HTR-8/SVneo (cell line): Measurements from ENCODE around the gene RFX3.

Experiments used
- DNase-seq: peaks from one replicate; pipeline ENCODE4 v3.0.0; 2011; ENCODE audit warnings: low spot score, mixed read lengths; ENCODE audit not compliant: insufficient read length
- FAIRE-seq: peaks from 2 replicates; lab custom pipeline; 2011; peaks lifted over from hg19 to GRCh38; lab: Jason Lieb, UNC

The RFX3 gene

GRCh38 chr9:3515405-3515804 is 10.4 kb downstream of the RFX3 start:
- FAIRE-seq (no peak), DNase-seq (no peak)

- no peak for DNase-seq
- no peak for FAIRE-seq
Observed at GRCh38 chr9:3514786-3515185, 11.0 kb downstream of the RFX3 start.

GRCh38 chr9:3513265-3513818 is 12.5 kb downstream of the RFX3 start:
- DNase-seq, result no peak
- no peak for FAIRE-seq

- DNase-seq, result no peak
- no peak for FAIRE-seq
Observed at GRCh38 chr9:3511551-3511950, 14.2 kb downstream of the RFX3 start.

GRCh38 chr9:3510796-3511195 is 15.0 kb downstream of the RFX3 start:
- FAIRE-seq, result no peak
- DNase-seq, result no peak

- DNase-seq, result no peak
- FAIRE-seq, result no peak
Observed at GRCh38 chr9:3509926-3510325, 15.9 kb downstream of the RFX3 start.

GRCh38 chr9:3508521-3509291 is 17.1 kb downstream of the RFX3 start:
- DNase-seq (no peak), FAIRE-seq (no peak)

- FAIRE-seq, result no peak
Observed at GRCh38 chr9:3508078-3508431, 17.7 kb downstream of the RFX3 start.

GRCh38 chr9:3507395-3508077 is 18.3 kb downstream of the RFX3 start:
- no peak for DNase-seq
- no peak for FAIRE-seq

More at GRCh38 chr9:3508078-3508431, 17.7 kb downstream of the RFX3 start:
- DNase-seq, result no peak

GRCh38 chr9:3506164-3506563 is 19.6 kb downstream of the RFX3 start:
- FAIRE-seq (no peak), DNase-seq (no peak)

- FAIRE-seq, result no peak
Observed at GRCh38 chr9:3502560-3503398, 23.0 kb downstream of the RFX3 start.

GRCh38 chr9:3500044-3500443 is 25.8 kb downstream of the RFX3 start:
- DNase-seq (no peak), FAIRE-seq (no peak)

More at GRCh38 chr9:3502560-3503398, 23.0 kb downstream of the RFX3 start:
- no peak for DNase-seq

- DNase-seq (no peak), FAIRE-seq (no peak)
Observed at GRCh38 chr9:3498691-3499090, 27.1 kb downstream of the RFX3 start.

- no peak for DNase-seq
- no peak for FAIRE-seq
Observed at GRCh38 chr9:3497857-3498256, 27.9 kb downstream of the RFX3 start.

- FAIRE-seq (no peak), DNase-seq (no peak)
Observed at GRCh38 chr9:3497401-3497800, 28.4 kb downstream of the RFX3 start.

- DNase-seq (no peak), FAIRE-seq (no peak)
Observed at GRCh38 chr9:3495855-3496254, 29.9 kb downstream of the RFX3 start.

GRCh38 chr9:3492214-3492613 is 33.6 kb downstream of the RFX3 start:
- DNase-seq, result no peak
- no peak for FAIRE-seq

GRCh38 chr9:3491450-3491849 is 34.4 kb downstream of the RFX3 start:
- no peak for DNase-seq
- no peak for FAIRE-seq

GRCh38 chr9:3490957-3491356 is 34.8 kb downstream of the RFX3 start:
- FAIRE-seq, result no peak

GRCh38 chr9:3482578-3482977 is 43.2 kb downstream of the RFX3 start:
- DNase-seq, result no peak
- FAIRE-seq, result no peak

More at GRCh38 chr9:3490957-3491356, 34.8 kb downstream of the RFX3 start:
- DNase-seq, result no peak

GRCh38 chr9:3480353-3480655 is 45.5 kb downstream of the RFX3 start:
- DNase-seq (no peak), FAIRE-seq (no peak)
